GOT3 (cell line): ENCODE results near the gene ELK3.

ENCODE experiments used
- DNase-seq: peaks from one replicate; lab custom pipeline; 2025; ENCODE audit warnings: mixed read lengths; lab: John Stamatoyannopoulos, UW

ELK3 gene

DNA sequence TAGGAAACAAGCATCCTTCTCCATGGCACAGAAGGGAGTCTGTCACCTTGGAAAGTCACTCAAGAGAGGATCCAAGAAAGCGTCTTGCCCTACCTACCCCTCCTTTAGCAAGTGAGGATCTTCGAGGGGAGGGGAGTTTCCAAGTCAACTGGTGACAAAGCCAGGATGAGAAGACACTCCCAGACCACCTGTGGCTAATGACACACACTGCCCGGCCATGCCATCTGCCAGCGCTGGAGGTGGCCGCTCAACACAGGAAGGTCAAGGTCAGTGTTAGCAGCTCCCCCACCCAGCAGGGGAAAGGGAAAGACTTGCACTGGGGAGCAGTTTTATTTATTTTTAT, 41.3 kb downstream of the ELK3 start:
- no peak for DNase-seq

DNA sequence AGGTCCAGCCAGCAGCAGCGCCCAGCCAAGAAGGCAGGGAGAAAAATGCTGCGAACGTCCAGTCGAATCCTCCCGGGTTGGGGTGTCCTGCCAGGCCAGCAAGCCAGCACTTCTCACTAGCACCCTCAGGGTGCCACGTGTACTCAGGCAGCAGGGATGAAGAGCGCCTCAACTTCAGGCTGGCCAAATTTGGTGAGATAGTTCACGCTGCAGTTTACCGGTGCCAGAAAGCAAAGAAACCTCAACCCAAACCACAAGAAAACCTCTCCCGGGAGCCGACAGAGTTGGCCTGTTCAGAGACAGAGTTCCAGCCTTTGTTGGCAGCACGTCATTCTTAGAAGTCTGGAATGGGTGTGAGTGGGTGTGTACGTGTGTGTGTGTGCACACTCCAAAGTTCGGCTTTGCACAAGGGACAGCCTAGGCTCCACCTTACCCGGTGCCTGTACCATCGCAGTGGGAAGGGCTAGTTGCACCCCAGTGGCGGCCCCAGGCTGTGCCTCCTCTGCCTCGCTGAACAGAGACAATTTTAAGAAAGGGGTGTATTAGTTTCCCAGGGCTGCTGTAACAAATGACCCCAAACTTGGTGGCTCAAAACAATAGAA, 42.1 kb downstream of the ELK3 start:
- no peak for DNase-seq

- no peak for DNase-seq
Observed at GRCh38 chr12:96237035-96237434, 42.9 kb downstream of the ELK3 start.

- DNase-seq: no peak
Observed at GRCh38 chr12:96237465-96238077, 43.4 kb downstream of the ELK3 start.

DNA sequence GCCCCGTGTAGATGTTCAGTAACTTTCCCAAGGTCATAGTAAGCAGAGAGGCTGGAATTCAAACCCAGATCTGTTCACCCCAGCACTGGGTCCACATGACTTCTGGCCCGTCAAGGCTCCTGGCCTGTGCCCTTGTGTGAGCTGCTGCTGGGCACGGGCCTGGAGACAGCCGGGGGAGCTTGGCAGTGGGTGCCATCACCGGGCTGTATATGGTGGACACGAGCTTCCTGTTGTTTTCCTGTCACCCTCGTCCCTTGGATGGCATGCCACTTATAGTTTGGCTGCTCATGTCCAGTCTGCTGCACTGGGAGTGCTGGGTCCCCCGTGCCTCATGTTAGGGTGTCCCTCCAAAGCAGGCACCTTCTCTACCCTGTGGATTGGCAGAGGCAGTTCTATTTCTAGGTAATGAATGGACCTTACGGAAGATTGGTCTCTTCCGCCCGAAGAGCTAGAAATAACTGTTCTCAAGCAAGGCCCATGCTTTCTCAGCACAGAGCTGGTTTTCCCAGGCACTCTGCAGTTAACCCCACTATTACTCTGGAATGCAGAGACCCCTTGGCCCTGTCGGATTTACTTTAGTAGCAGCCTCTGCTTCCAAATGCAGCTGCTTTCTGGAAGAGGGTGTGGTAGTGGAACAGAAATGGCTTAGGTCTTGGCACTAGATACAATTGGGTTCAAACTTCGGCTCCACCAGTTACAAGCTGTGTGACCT, 44.3 kb downstream of the ELK3 start:
- no peak for DNase-seq

- no peak for DNase-seq
Observed at GRCh38 chr12:96239711-96240635, 45.8 kb downstream of the ELK3 start.

- DNase-seq: no peak
Observed at GRCh38 chr12:96240656-96241055, 46.5 kb downstream of the ELK3 start.

DNA sequence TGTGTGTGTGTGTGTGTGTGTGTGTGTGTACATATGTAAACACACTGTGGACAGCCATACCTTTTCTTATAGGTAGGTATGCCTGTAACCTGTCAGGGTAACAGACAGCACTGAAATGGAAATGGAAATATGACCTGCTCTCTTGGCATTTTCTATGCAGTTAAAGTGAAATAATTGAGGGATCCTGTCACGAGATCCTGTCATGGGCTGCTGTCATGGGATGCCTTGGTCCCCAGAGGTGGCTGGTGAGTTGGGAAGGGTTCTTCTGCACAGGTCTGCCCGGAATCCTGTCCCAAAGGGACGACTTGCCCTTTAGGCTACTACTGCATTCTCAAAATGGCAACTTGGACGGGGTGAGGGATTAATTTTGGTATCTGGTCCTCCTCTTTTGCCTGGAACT, 47.3 kb downstream of the ELK3 start:
- DNase-seq: no peak

DNA sequence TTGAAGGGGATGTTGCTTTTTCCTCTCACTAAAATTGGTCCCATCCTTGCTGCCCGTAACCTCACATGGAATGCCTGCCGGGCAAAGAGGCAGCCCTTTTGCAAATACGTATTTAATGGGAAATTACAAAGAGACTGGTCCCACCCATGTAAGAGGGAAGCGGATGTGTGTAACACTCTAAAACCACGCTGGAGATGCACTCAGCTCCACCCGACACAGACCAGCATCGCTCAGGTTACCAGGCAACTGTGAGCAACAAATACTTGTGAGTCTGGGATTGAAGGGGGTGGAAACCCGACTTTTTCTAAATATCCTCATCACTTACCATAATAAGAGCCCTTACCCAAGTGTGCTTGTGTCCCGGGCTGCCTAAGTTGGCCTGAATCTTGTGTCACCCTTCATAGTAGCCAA, 47.7 kb downstream of the ELK3 start:
- no peak for DNase-seq

- no peak for DNase-seq
Observed at GRCh38 chr12:96242597-96242996, 48.4 kb downstream of the ELK3 start.

DNA sequence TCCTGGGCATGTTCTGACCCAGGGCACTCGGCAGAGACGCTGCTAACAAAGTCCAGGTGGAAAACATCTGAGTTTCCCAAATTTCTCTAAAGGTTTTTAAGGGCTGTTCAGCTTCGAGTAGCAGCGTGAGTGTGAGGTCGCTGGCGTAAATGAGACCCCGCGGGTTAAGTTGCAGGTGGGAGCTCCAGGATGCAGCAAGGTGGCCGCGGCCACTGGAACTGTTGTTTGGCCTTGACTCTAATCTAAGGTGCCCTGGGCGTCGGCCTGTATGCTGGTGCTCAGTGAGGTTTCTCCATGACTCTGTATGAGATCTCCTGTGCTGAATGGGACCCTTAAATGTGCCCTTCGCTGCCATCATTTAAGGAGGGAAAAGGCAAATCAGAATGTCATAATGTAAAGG, 50.7 kb downstream of the ELK3 start:
- no peak for DNase-seq

GRCh38 chr12:96246926-96247505, 52.8 kb downstream of the ELK3 start:
- no peak for DNase-seq

GRCh38 chr12:96247563-96247962, 53.4 kb downstream of the ELK3 start:
- DNase-seq: no peak

DNA sequence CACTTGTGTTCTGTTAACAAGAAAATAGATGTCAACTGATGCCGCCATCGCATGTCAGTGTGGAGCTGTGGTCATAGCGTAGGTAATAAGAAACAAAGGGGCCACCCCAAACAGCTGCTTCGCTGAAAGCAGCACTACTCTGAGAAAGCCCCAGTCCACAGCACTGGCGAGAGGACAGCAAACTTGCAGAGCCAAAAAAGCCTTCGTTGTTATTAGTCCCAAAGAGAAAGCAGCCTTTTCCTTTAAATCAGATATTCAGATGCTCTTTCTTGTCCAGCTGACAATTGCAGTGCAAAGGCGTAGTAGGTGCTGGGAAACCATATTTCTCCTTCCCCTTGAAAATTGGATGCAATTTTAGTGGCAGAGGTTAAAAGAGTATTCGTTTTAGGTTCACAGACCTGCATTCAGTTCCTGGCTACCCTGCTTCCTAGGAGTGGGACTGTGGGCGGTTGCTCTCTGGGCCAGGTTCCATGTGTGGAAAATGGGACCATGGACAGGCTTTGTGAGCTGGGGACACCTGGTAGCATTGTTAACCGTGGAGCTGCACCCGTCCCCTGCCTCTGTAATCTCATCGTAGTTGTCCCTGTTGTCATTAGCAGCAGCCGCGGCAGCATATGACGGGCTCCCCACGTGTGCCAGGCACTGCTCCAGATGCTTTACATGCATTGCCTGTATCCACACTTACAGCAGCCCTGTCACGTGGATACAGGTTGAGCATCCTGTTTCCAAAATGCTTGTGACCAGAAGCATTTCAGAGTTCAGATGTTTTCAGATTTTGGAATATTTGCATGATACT, 54.2 kb downstream of the ELK3 start:
- DNase-seq: no peak

GRCh38 chr12:96249196-96250118, 55.3 kb downstream of the ELK3 start:
- DNase-seq: no peak

DNA sequence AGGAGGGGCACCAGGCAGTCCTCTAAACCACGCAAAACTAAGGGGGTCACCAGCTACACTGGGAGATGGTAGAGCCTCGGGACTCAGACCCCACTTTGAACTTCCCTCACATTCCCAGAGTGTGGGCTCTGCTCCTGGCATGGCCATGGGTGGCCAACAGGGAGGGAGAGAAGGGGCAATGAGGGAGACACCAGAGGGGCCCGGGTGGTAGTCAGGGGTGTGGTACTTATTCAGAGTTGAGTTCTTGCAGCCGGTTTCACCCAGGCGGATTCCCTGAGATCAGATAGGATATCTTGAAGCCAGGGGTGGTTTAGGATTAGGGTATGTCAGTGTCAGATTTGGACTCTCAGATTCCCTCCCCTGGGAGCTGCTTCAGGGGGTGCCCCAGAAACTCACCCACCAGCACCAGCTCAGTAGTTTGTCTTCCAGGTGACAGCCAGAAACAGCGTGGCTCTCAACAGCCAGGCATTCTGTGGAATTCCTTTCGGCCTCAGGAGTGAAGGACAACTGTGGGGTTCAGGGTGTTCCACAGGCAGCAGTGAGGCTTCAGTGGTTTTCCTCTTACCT, 56.0 kb downstream of the ELK3 start:
- DNase-seq: no peak

DNA sequence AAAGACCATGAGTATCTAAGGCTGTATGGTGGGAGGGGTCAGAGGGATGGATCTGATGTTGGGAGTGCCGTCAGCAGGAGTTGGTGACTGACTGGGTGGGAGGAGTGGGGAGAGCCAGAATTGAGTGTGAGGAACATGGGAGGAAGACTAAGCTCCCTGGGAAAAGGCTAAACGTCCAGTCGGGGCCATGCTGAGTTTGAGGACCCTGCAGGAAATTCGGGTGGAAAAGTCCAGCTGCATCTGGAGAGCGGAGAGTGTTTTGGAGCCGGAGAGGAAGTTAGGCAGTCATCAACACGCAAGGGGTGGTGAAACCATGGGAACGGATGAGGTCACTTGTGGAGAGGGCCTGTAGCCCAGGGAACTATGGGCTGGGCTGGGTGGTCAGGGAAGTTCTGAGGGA, 60.9 kb downstream of the ELK3 start:
- no peak for DNase-seq

DNA sequence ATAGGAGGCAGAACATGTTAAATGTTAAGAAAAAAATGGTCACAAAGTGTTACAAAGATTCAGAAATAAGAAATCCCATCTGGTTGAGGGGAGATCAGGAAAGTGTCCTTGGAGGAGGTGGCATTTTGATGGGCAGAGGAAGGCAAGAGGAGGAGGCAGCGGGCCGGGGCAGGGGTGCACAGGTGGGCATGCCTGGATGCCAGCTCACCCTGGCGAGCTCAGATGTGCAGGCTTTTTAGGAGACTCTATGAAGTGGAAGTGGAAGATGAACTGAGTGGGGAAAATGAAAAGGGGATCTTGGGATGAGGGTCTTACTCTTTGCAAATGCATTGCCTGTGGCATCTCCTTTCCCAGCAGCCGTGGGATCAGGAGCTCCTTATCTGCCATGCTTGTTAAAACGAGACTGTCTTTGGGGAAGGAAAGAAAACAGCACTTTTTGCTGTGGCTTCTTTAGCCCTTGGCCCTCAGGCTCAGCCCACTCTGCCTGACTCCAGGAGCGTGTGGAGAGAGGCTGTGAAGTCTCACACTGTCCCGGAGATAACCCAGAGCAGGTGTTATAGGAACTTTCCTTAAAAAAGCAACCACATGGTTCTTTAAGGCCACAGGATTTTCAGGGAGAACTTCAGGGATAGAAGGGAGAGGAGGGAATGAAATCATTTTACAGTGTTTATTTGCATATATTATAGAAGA, 62.6 kb downstream of the ELK3 start:
- DNase-seq: no peak

- DNase-seq: no peak
Observed at GRCh38 chr12:96257550-96258103, 63.5 kb downstream of the ELK3 start.
